ENCODE measurements around the gene FAM171A1.

The FAM171A1 gene

DNA sequence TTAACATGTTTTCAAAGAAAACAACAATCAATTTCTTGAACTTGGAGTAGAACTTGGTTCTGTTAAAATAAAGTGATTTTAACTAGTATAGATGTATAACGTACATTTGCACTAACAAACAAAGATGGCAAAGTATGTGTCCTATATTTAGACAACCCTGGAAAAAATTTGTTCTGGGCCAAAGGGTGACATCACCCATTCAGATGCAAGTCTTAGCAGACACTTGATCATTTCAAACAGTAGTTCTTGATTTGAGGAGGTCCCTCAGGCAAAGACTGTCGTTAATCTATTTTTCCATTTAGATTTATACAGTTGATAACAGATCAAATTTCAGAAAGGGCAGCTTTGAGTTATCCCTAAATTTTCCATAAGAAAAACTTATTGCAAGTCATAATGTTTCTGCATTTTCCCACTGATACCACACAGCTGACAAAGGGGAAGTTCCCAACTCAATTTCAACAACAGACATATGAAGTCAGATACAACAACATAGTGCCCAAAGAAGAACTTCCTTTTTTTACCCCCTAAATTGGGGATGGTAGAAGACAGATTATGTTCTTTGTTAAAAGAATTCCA is 207.7 kb downstream of the FAM171A1 start:
- Mint-ChIP-seq H3K36me3 (ENCODE audit: low read depth) (no peaks in the 10 kb centered on the region), H3K9me3 (no peaks in the 10 kb centered on the region), H3K4me3 (no peak overlapping the region), H3K27ac (no peak overlapping the region), H3K4me1 (peaks cover 23% of the 10 kb centered on the region), H3K27me3 (ENCODE audit: low read depth) (no peaks in the 10 kb centered on the region)
- TF ChIP-seq CTCF (IDR thresholded peaks at IDR 0.05; ENCODE audit: unreplicated experiment in 3 of 3) = no peak

Measured in nephron (organoid).